ENCODE results near the gene PDE1C. TPM values are rescaled to one million over a fixed set of nuclear protein-coding genes. Genes with fewer than 3 reads are reported as not detected.

PDE1C gene
- total RNA-seq, 5 donors from 2014 or later (not counting 1 experiment from before 2014, with no cell fraction given): not detected

DNA sequence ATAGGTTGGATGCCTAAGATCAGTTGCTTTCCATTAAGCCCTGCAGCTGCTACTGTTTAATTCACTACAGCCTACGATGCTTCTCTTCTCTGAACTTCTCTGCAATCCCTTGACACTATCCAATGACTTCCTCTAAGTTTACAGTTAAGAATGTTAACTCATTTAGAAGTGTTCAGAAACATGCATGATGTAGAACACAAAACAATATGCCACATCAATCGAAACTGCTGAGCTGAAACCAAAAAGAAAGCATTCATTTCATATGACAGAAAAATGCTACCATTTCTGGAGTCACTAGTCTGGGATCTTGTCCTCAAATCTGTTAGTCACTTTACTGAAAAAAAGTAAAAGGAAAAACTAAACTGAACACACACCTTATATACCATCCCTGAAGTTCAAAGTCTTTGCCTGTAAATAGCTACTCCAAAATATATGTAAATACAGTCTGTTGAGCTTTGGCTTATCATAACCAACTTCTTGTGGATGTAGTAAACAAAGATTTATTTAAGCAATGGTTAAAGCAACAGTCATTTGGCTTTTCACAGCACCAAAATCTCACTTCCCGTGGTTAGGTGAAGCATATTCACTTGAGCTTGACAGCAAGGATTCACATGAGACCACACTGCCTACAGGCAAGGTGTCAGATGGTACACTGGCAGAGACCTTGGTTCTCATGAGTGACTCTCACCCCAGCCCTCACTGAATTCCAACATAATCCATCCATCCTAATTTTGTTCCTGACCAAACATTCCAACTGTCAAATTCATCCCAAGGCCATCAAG, 196.2 kb downstream of the PDE1C start:
- 43% methylated on average over 1 of the region's 3 CpGs for WGBS (ENCODE audit: insufficient coverage)

DNA sequence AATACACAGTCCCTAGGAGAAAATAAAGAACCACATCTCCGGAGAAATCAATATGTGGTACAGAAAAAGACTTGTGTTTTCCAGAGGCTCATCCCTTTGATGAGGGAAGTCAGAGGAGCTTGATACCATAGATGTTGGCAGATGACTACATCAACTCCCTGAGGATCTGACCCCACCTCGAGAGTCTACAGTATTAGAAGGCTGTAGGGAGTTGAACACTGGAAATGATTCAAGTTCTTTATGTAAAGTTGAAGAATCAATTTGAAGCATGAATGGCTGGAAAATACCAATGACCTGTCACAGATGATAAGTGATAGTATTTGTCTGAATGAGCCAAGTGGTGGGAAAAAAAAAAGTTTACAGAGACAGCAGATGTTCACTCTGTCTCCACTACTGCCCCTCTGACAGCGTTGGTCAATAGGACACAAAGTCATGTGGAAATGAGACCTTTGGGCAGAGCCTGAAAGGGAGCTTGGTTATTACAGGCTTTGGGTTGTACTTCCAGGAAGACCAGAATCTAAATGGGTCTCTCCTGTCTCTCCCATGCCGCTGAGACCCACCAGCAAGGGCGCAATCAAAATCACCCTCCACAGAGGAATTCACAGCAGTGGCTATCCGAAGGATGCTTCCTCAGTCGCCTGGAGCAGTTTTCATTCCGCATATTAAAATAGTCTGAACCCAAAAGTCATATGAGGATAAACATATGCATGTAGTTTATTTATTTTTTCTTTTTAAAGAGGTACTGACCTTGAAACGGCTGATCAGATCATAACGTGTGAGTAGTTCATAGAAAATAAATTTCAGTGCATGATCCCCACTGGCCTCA, 197.4 kb downstream of the PDE1C start:
- ChIA-PET POLR2A (no interaction called here), CTCF (no interaction called here)
- Histone ChIP-seq H3K4me1 (ENCODE audit: control insufficient read depth in 1 of 2, extremely low read depth in 1 of 2, insufficient read depth in 2 of 2, low read length in 2 of 2) (no peaks in the 10 kb centered on the region), H3K36me3 (ENCODE audit: control insufficient read depth in 2 of 2, extremely low read depth in 1 of 2, insufficient read depth in 1 of 2, low read length in 1 of 2) (no peaks in the 10 kb centered on the region), H3K27me3 (replicated peaks in 1 of 2; ENCODE audit: control insufficient read depth in 2 of 2, extremely low read depth in 1 of 2, insufficient read depth in 2 of 2, low read length in 1 of 2) (no peaks in the 10 kb centered on the region), H3K4me3 (ENCODE audit: control insufficient read depth in 1 of 2, extremely low read depth in 1 of 2, low read length in 1 of 2) (no peak overlapping the region), H3K27ac (ENCODE audit: low read length) (no peak overlapping the region), H3K9me3 (no peaks in the 10 kb centered on the region)
- no peaks in the 10 kb centered on the region for H3K27me3 Mint-ChIP-seq
- no peaks in the 10 kb centered on the region for H3K4me1 Mint-ChIP-seq
- WGBS (ENCODE audit: insufficient coverage): no CpG with 5 or more reads among the region's 10 CpGs
- ATAC-seq (replicated peaks in 1 of 4): no peak
- no peak overlapping the region for H3K27ac Mint-ChIP-seq
- peaks cover 18 to 22% (median 21%) of the 10 kb centered on the region in 3 donors for H3K9me3 Mint-ChIP-seq
- H3K36me3 Mint-ChIP-seq: no peaks in the 10 kb centered on the region
- no peak overlapping the region for H3K4me3 Mint-ChIP-seq
- no peak for DNase-seq

More for the DNA sequence above, 196.2 kb downstream of the PDE1C start:
- CTCF ChIA-PET: no interaction called here
- H3K27me3 ChIP-seq (replicated peaks in 1 of 2; ENCODE audit: control insufficient read depth in 2 of 2, extremely low read depth in 1 of 2, insufficient read depth in 2 of 2, low read length in 1 of 2): no peaks in the 10 kb centered on the region
- H3K36me3 Mint-ChIP-seq: no peaks in the 10 kb centered on the region
- peaks cover 5 to 15% (median 11%) of the 10 kb centered on the region in 3 donors for H3K9me3 Mint-ChIP-seq
- no peaks in the 10 kb centered on the region for H3K4me1 Mint-ChIP-seq
- no peaks in the 10 kb centered on the region for H3K9me3 ChIP-seq
- ATAC-seq (replicated peaks in 1 of 4) (no peak), DNase-seq (no peak)
- H3K27ac ChIP-seq (ENCODE audit: low read length): no peak overlapping the region
- H3K4me1 ChIP-seq (ENCODE audit: control insufficient read depth in 1 of 2, extremely low read depth in 1 of 2, insufficient read depth in 2 of 2, low read length in 2 of 2): no peaks in the 10 kb centered on the region
- H3K36me3 ChIP-seq (ENCODE audit: control insufficient read depth in 2 of 2, extremely low read depth in 1 of 2, insufficient read depth in 1 of 2, low read length in 1 of 2): no peaks in the 10 kb centered on the region
- no peak overlapping the region for H3K27ac Mint-ChIP-seq
- H3K4me3 ChIP-seq (ENCODE audit: control insufficient read depth in 1 of 2, extremely low read depth in 1 of 2, low read length in 1 of 2): no peak overlapping the region
- H3K4me3 Mint-ChIP-seq: no peak overlapping the region
- H3K27me3 Mint-ChIP-seq: no peaks in the 10 kb centered on the region
- POLR2A ChIA-PET: no interaction called here

DNA sequence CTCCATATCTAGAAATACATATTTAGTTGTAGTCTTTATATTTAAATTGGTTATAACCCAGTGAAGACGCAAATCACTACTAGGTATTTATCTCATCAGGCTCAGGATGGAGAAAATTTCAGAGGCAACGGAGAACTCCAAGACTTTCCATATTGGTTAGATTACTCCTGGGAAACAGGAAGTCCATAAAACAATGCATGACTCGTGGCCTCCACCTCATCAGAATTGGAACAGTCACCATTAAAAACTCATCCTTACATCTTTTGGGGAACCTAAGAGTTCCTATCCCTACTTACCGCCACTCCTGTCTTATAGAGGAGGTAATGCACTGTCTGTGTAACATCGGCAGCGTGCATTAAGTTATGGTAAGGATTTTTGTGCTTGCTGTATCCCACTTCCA, 205.6 kb downstream of the PDE1C start:
- Mint-ChIP-seq H3K27me3 (no peaks in the 10 kb centered on the region), H3K36me3 (no peaks in the 10 kb centered on the region), H3K27ac (no peak overlapping the region), H3K4me1 (no peaks in the 10 kb centered on the region), H3K4me3 (no peak overlapping the region), H3K9me3 (peaks cover 11 to 26% (median 18%) of the 10 kb centered on the region in 3 donors)
- no CpG with 5 or more reads among the region's 6 CpGs for WGBS (ENCODE audit: insufficient coverage)
- POLR2A ChIA-PET: no interaction called here
- Histone ChIP-seq H3K27me3 (replicated peaks in 1 of 2; ENCODE audit: control insufficient read depth in 2 of 2, extremely low read depth in 1 of 2, insufficient read depth in 2 of 2, low read length in 1 of 2) (no peaks in the 10 kb centered on the region), H3K4me1 (ENCODE audit: control insufficient read depth in 1 of 2, extremely low read depth in 1 of 2, insufficient read depth in 2 of 2, low read length in 2 of 2) (no peaks in the 10 kb centered on the region), H3K9me3 (no peaks in the 10 kb centered on the region), H3K4me3 (ENCODE audit: control insufficient read depth in 1 of 2, extremely low read depth in 1 of 2, low read length in 1 of 2) (no peak overlapping the region), H3K36me3 (ENCODE audit: control insufficient read depth in 2 of 2, extremely low read depth in 1 of 2, insufficient read depth in 1 of 2, low read length in 1 of 2) (no peaks in the 10 kb centered on the region), H3K27ac (ENCODE audit: low read length) (no peak overlapping the region)
- ATAC-seq (replicated peaks in 1 of 4): no peak
- CTCF ChIA-PET: no interaction called here
- DNase-seq: no peak

DNA sequence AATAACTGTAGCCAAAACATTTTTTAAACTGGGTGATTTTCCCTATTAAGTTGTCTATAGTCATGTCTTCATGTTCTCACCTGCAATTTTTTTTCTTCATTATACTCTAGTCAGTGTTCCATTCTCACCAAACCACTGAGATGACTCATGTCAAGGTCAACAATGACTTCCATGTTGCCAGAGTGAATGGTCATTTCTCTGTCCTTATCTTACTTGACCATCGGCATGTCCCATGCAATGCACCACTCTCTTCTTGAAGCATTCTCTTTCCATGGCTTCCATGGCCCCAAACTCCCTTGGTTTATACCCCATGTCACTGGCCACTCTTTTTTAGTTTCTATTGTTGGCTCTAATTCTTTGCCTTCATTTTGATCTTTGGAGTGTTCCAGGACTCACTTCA, 209.3 kb downstream of the PDE1C start:
- Mint-ChIP-seq H3K27ac (no peak overlapping the region), H3K9me3 (peaks cover 2 to 14% (median 4%) of the 10 kb centered on the region in 3 donors), H3K4me3 (no peak overlapping the region), H3K4me1 (no peaks in the 10 kb centered on the region), H3K36me3 (no peaks in the 10 kb centered on the region), H3K27me3 (no peaks in the 10 kb centered on the region)
- no peaks in the 10 kb centered on the region for H3K27me3 ChIP-seq (replicated peaks in 1 of 2; ENCODE audit: control insufficient read depth in 2 of 2, extremely low read depth in 1 of 2, insufficient read depth in 2 of 2, low read length in 1 of 2)
- H3K9me3 ChIP-seq: no peaks in the 10 kb centered on the region
- H3K4me3 ChIP-seq (ENCODE audit: control insufficient read depth in 1 of 2, extremely low read depth in 1 of 2, low read length in 1 of 2): no peak overlapping the region
- DNase-seq: no peak
- no peak overlapping the region for H3K27ac ChIP-seq (ENCODE audit: low read length)
- no peaks in the 10 kb centered on the region for H3K4me1 ChIP-seq (ENCODE audit: control insufficient read depth in 1 of 2, extremely low read depth in 1 of 2, insufficient read depth in 2 of 2, low read length in 2 of 2)
- ATAC-seq (replicated peaks in 1 of 4): no peak
- WGBS (ENCODE audit: insufficient coverage): 71% methylated on average over 1 of the region's 1 CpG
- ChIA-PET POLR2A (no interaction called here), CTCF (no interaction called here)
- no peaks in the 10 kb centered on the region for H3K36me3 ChIP-seq (ENCODE audit: control insufficient read depth in 2 of 2, extremely low read depth in 1 of 2, insufficient read depth in 1 of 2, low read length in 1 of 2)

DNA sequence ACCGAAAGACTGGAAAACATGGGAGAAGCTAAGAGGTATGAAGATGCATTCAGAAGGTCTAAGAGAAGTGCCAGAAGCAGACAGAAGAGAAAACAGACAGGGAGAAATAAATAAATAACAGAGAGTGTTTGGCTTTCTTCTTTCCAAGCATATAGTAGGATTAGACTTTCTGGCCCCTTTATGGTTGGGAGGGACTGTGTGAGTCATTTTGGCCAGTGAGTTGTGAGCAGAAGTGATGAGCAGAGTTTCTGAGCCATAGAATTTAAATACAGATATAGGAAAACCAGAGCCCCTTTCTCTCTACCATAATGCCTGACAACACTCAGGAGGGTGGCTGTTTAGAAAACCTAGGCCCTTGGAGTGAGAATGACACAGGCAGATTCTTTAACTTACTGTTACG, 212.2 kb downstream of the PDE1C start:
- Histone ChIP-seq H3K27me3 (replicated peaks in 1 of 2; ENCODE audit: control insufficient read depth in 2 of 2, extremely low read depth in 1 of 2, insufficient read depth in 2 of 2, low read length in 1 of 2) (no peaks in the 10 kb centered on the region), H3K4me1 (ENCODE audit: control insufficient read depth in 1 of 2, extremely low read depth in 1 of 2, insufficient read depth in 2 of 2, low read length in 2 of 2) (no peaks in the 10 kb centered on the region), H3K4me3 (ENCODE audit: control insufficient read depth in 1 of 2, extremely low read depth in 1 of 2, low read length in 1 of 2) (no peak overlapping the region), H3K36me3 (ENCODE audit: control insufficient read depth in 2 of 2, extremely low read depth in 1 of 2, insufficient read depth in 1 of 2, low read length in 1 of 2) (no peaks in the 10 kb centered on the region), H3K27ac (ENCODE audit: low read length) (no peak overlapping the region), H3K9me3 (no peaks in the 10 kb centered on the region)
- ATAC-seq (replicated peaks in 1 of 4): no peak
- ChIA-PET POLR2A (no interaction called here), CTCF (no interaction called here)
- Mint-ChIP-seq H3K27me3 (no peaks in the 10 kb centered on the region), H3K4me1 (no peaks in the 10 kb centered on the region), H3K27ac (no peak overlapping the region), H3K4me3 (no peak overlapping the region), H3K36me3 (no peaks in the 10 kb centered on the region), H3K9me3 (peaks cover 4 to 14% (median 12%) of the 10 kb centered on the region in 3 donors)
- no peak for DNase-seq
- 100% methylated on average over 1 of the region's 2 CpGs for WGBS (ENCODE audit: insufficient coverage)

DNA sequence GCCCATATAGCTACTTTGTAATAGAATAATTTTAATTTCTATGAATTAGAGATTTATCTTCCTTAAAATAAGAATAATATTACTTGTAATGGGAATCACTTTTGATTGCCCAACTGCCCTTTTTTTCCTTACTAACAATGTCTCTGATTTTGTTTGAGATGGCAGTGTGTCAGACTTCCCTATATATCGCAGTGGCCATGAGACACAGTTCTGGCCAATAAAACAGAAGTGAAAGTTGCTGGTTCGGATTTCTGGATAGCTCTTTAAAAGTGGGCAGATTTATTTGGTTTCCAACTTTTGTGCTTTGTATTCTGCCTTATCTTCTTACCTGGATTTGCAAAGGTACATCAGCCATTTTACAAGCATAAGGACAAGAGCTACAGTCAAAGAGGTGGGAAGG, 213.0 kb downstream of the PDE1C start:
- Histone ChIP-seq H3K36me3 (ENCODE audit: control insufficient read depth in 2 of 2, extremely low read depth in 1 of 2, insufficient read depth in 1 of 2, low read length in 1 of 2) (no peaks in the 10 kb centered on the region), H3K27me3 (replicated peaks in 1 of 2; ENCODE audit: control insufficient read depth in 2 of 2, extremely low read depth in 1 of 2, insufficient read depth in 2 of 2, low read length in 1 of 2) (no peaks in the 10 kb centered on the region), H3K9me3 (no peaks in the 10 kb centered on the region), H3K4me3 (ENCODE audit: control insufficient read depth in 1 of 2, extremely low read depth in 1 of 2, low read length in 1 of 2) (no peak overlapping the region), H3K4me1 (ENCODE audit: control insufficient read depth in 1 of 2, extremely low read depth in 1 of 2, insufficient read depth in 2 of 2, low read length in 2 of 2) (no peaks in the 10 kb centered on the region), H3K27ac (ENCODE audit: low read length) (no peak overlapping the region)
- no CpG with 5 or more reads among the region's 2 CpGs for WGBS (ENCODE audit: insufficient coverage)
- ATAC-seq (replicated peaks in 1 of 4): no peak
- H3K9me3 Mint-ChIP-seq: peaks cover 4 to 14% (median 11%) of the 10 kb centered on the region in 3 donors
- no peak overlapping the region for H3K27ac Mint-ChIP-seq
- POLR2A ChIA-PET: no interaction called here
- H3K27me3 Mint-ChIP-seq: no peaks in the 10 kb centered on the region
- no peak overlapping the region for H3K4me3 Mint-ChIP-seq
- no peak for DNase-seq
- H3K36me3 Mint-ChIP-seq: no peaks in the 10 kb centered on the region
- no peaks in the 10 kb centered on the region for H3K4me1 Mint-ChIP-seq
- CTCF ChIA-PET: no interaction called here
